Mucosa of gallbladder (tissue), 1 donor: ENCODE results near the gene ABHD5. TPM values are rescaled to one million over a fixed set of nuclear protein-coding genes. Genes with fewer than 3 reads are reported as not detected.

Experiments used
- DNase-seq: peaks from one replicate; pipeline ENCODE4 v3.0.0-alpha.2; 2020; ENCODE audit warnings: low spot score
- total RNA-seq: library from RNA; stranded (reverse); gene quantifications from one replicate; pipeline ENCODE4 v1.2.1, GENCODE V29; 2021
- donor health status: DM: no; HTN: no; CAD: no.

ABHD5 gene
- total RNA-seq, 1 donor from 2014 or later: 19.7 TPM

DNA sequence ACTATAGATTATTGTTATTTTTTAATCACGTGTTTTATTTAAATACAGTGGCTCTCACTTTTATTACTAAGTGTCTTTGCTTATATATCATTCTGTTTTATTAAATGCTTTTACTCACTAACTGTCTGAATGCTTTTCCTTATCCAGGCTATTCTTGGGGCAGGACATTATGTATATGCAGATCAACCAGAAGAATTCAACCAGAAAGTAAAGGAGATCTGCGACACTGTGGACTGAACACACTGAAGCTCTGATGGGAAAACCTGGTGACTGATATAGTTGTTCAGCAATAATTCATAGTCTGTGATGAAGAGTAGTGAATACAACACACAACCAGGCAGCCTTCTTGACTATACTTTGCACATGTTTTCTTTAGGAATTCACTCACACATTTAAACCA is 27.6 kb downstream of the ABHD5 start:
- no peak for DNase-seq

DNA sequence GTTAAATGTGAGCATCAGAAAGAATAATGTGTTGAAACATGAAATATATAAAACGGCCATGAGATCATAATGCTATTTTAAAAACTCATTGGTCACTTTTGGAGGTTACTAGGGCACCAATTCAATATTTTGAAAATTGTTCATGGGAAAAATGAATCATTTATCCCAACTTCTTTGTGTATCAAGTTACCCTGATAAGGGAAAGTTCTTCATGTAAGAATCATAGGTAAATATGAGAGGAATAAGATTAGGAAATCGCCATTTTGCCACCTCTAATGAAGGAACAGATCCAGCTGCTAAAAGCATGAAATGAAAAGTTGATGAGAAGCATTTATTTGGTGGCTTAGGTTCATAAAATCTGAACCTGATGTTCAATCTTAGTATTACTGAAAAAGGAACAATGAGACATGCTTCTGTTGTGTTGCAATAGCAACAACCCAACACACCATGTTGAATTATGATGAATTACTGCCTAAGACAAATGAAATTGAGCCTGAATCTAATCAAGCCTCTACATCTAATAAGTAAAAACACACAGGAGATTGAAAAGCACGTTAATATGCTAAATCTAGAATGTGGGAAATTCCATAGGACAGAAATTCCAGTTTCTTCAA is 32.5 kb downstream of the ABHD5 start:
- no peak for DNase-seq

DNA sequence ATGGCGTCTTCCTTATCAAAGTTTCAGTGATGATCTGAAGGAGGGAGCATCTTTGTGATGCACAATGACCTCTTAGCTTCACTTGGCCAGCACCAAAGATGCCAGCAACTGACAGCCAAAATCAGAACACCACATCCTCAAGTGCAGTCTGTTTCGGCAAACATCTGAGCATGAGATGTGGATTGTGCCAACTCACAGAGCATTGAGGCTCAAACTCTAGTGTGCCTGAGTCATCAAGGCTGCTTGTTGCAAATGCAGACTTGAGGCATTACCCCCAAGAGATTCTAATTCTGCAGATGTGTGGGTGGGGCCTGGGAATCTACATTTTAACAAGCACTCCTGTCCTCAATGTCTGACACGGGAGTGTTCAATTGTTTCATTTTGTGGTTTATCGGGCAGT is 35.8 kb downstream of the ABHD5 start:
- no peak for DNase-seq

DNA sequence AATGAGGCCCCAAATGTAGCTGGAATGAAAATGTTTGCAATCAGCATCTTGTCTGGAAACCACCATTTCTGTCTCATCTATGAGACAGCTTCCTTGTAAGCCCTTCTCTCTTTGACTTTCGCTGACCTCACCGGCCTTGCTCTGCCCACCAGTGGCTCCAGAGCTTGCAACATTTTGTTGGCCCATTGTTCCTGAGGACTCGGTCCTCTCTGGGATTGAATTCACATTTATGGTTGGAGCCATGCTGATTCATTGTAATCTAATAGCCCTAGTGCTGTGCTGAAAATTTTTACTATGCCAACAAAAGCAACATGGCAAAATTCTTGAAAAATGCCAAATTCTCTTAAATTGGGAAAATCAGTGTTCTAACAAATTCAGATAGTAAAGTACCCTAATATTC is 37.2 kb downstream of the ABHD5 start:
- DNase-seq: no peak

DNA sequence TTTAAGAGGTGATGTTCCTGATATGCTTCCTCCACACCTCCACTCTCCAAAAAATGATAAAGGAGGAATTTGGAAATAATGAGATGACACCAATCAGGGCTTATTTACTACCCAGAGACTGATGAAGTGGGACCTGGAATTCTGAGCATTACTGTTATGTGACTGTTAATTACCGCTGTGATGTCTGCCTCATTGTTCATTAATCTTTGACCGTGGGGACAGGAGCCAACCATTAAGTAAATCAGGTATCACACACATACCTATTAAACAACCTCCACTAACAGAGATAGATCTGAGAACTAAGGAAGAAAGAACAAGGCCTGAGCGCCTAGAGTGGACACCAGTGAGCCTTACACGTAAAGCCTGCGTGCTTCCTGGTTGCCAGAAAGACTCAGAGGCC is 37.7 kb downstream of the ABHD5 start:
- no peak for DNase-seq

DNA sequence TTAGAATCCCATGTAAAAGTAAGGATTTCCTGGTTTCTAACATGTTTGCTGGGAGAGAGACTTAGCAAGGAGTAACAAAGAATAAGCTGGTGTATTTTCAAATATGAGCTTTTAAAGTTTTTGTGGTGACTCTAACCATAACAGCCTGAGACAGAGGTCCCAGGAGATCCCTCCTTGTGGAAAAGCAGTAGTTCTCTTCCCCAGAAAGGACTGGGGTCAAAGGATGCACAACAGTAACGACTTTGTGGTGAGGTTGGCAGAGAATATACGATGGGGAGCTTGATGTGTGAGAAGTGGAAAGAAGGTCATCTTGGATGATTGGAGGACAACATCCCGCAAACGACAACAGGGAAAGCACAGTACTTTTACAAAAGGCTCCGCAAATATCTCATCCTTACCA is 38.2 kb downstream of the ABHD5 start:
- DNase-seq: no peak

DNA sequence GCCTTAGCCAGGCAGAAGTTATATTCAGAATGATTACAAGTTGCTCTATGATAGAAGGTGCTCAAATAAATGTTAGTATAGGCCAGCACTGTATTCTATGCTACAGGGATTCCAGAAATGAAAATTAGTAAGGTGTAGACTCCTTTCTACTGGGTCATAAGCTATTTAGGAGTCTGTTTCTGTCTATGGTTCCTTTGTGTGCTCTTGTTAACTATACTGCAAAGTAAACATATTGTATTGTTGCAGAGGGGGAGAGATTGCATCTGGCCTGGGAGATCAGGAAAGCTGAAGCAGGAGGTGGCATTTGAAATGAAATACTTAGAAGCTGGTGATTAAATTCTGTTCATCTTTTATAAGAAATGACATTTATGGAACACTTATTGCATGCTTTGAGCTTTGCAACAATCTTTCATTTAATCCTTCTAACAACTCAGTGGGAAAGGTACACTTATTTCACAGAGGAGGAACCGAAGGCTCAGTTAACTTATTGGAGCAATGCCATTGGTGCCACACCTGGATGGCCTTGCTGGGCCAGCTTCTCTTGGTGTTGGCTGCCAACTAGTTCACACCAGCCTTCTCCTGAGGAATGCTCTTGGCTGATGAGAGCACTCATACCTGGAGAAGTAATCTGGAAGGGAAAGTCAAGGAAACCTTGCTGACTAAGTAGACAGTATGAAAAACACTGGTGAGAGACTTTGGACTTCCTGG is 39.1 kb downstream of the ABHD5 start:
- peak; percentile 71 for DNase-seq

DNA sequence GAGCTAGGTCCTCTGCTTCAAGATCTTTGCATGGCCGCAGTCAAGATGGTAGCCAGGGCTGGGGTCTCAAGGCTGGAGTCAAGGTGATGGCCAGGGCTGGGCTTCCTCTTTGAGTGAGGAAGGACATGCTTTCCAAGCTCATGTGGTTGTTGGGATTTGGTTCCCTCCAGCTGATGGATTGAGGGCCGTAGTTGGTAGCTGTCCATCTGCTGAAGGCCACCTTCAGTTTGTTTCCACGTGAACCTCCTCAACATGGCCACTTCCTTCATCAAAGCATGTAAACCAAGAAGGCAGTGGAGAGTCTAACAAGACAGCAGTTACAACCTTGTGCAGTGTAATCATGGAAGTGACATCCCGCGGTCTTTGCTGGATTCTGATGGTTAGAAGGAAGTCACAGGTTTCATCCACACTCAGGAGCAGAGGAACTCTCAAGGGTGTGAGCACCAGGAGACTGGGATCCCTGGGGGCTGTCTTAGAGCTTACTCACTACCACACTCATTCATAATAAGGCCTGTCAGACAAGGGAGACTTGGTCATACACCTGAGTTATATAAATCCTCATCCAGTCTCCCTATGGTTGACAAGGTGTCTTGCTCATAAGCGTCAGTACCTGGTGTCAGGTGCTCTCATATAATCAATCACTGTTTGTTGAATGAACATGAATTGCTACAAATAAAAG is 42.1 kb downstream of the ABHD5 start:
- no peak for DNase-seq

DNA sequence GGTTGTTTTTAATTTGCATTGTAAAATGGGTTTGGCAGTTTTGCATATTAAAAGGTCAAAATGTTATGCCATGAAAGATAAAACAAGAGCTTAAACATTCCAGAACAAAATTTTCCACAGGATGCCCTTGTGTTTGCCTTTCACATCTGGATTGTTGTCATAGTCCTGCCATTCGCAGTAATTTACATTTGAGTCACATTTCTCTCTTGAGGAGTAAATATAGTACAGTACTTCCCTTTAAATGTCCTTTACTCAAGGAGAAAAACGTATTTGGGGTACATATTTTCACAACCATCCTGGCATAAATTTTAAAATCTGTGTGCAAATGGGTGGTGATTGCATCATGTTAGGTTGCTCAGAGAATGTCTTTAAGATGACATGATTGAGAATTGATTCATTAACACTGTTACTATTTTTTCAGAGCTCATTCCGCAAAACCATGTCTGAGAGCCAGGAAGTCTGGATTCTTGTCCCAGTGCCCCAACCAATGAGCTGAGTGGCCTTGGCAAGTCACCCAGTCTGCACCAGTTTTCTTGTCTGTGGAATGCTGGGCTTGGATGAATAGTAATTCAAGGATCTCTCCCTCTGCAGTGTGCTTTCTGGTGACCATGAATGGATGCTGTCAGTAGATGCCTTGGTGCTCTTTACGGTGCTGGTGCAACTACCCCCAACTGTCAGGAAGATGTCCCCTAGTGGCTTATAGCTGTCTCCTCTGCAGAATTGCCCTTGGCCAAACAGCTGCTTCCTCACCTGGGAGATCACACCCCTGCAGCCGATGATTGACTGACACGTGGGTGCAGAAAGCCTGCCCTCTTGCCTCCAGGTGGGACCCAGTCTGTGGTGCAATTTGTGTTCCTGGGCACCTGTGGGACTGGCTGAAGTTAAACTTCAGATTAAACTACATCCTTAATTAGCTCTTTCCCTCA is 43.0 kb downstream of the ABHD5 start:
- no peak for DNase-seq

DNA sequence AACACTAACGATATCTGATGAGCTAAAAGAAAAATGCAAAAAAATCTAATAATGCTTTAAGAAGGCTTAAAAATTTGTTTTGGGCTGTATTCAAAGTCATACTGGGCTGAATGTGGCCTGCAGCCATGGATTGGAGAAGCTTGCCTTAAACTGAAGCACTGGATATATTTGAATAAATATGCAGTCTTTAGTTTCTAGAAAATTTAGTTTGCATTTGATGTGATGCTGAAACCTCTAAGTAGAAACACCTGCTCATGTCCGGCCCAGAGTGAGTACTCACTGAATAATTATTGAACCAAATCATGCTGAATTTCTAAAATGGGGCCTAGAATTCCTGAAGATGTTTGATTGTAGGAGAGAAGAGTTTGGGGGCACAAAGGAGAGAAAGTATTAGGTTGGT is 43.9 kb downstream of the ABHD5 start:
- no peak for DNase-seq

DNA sequence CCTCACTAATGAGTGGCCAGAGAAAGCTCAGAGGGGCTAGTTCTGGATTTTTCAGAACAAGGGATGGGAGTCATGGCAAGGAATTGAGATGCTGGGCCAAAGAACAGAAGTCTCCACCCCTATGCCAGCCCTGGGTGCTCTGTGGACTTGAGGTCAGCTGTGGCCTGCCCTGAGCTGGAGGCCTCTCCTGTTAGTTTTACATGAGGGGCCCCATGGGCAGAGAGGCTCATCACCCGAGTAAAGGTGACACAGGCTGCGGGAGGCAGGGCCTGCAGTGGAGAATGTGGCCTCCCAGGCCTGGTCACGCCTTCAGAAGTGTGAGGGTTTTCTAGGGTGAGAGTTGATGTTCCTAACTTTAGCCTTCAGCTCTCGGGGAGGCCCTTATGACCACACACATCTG is 44.9 kb downstream of the ABHD5 start:
- no peak for DNase-seq

DNA sequence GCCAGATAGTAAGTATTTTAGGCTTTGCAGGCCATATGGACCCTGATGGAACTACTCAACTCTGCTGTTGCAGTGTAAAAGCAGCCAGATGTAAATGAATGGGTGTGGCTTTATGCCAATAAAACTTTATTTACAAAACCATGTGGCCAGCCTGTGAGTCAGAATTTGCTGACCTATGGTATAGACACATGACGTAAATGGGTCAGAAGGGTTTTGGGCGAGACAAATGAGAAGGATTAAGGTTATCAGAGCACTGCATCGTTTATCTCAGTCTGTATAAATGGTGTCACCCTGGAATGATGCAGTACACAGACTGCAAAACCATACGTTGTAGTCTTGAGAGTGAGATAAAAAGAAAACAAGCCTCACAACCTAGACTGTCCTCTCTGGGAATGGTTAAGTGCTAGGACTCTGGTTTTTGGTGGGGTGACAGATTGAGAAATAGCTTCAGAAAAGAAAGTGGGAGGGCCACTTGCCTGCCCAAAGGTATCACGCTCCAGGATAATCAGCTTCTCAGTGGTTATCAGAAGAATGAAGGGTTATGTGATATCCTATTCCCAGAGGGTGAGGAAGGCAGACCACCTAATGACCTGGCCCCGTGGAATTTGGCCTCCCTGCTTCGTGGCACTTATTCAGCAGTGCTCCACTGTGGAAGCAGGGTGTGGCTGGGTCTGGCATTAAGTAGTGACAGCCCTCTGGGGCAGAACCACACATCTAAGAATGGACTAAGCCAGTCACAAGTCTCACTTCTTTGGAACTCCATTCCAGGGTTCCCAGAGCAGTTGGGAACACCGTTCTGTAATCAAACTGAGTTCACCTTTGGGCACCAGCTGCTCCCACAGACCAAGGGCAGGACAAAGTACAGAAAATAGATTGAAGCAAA is 46.1 kb downstream of the ABHD5 start:
- no peak for DNase-seq

DNA sequence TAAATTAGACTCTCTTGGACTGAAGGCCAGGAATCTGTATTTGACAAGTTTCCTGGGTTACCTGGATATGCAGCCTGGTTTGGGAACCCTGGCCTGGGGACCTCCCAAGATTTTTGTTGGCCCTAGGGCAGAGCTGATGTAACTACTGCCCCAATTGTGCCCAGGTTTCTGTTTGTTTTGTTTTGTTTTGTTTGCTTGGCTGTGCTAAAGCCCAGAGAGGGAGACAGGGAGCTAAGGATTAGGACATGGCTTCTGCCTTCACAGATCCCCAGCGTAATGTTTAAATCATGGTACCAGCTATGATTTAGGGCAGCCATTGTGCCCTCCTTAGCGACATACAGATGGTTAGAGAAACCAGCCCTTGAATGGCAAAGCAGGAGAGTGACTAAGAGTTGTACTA is 47.6 kb downstream of the ABHD5 start:
- no peak for DNase-seq

DNA sequence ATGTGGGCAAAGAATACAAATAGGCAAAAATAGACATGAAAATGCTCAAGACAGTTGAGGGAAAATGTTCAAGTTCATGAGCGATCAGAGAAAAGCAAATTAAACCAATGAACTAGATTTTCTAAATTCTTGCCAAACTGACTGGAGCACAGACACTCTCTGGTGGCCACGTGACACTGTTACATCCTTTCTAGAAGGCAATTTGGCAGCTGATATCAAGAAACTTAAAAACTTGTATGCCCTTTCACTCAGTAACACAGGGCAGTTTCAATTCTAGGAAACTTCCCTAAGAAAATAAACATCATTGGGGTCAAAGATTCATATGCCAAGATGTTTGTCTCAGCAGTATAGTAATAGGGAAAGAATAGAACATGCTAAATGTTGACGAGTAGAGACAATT is 52.2 kb downstream of the ABHD5 start:
- no peak for DNase-seq

DNA sequence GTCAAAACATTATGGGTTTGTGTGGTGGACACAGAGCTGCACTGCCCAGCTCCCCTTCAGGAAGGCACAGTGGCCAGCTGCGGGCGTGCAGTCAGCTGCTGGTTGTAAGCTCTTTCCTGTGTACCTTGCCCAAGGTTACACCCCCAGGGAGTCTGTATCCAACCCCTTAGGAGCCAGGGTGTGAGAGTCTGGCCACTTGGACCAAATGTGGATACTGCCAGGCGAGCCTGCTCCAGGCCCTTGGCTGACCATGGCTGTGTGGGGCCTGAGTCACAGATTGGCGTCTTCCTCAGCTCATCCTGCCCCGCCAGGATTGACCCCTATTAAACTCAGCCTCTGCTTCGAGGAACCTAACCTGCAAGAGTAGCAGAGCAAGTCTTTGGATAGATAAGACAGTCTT is 56.9 kb downstream of the ABHD5 start:
- no peak for DNase-seq

DNA sequence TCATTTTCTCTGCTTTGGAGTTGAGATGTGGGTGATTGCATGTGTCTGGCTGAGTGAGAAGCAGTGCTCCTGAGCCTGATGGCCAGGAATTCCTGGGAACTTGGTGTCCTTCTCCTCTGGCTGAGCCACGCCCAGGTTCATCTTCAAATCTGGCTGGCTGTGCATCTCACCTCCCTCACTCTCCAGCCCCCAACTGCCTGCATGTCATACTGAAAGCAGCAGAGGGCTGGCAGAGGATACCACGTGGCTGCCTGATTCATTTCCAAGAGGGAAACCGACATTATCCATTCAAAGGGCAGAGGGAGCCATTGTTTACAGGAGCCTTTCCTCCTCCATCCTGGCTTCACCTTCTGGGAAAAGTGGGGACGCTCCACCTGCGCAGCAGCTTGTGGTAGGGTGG is 57.4 kb downstream of the ABHD5 start:
- DNase-seq: no peak

DNA sequence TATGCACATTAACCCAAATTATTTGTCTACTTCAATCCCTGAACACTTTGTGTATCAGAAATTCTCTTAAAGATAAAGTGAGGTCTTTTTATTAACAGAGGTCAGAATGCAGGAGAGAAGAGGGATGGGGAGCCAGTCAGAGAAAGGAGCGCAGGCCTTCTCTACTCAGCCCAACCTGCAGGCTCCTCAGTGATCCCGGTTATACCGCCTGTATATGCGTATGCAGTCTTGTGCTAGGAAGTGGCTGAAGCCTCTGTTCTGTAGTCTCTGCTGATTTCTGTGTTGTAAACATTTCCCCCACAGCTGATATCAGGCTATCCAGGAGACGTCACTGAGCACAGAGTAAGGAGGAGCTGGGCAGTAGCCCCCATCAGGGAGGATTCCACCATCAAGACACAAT is 57.9 kb downstream of the ABHD5 start:
- no peak for DNase-seq

DNA sequence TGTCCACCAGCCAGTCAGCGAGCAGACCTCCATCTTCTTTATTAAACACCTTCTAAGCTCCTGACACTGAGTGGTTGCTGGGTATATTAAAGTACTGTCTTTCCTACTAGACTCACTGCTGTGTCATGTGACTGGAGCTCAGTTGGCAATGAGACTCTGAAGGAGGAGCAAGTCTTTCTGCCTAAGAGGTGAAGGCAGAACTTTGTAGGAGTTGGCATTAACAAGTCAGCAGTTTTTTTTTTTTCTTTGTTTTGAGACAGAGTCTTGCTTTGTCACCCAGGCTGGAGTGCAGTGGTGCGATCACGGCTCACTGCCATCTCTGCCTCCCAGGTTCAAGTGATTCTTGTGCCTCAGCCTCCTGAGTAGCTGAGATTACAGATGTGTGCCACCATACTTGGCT is 62.2 kb downstream of the ABHD5 start:
- no peak for DNase-seq

DNA sequence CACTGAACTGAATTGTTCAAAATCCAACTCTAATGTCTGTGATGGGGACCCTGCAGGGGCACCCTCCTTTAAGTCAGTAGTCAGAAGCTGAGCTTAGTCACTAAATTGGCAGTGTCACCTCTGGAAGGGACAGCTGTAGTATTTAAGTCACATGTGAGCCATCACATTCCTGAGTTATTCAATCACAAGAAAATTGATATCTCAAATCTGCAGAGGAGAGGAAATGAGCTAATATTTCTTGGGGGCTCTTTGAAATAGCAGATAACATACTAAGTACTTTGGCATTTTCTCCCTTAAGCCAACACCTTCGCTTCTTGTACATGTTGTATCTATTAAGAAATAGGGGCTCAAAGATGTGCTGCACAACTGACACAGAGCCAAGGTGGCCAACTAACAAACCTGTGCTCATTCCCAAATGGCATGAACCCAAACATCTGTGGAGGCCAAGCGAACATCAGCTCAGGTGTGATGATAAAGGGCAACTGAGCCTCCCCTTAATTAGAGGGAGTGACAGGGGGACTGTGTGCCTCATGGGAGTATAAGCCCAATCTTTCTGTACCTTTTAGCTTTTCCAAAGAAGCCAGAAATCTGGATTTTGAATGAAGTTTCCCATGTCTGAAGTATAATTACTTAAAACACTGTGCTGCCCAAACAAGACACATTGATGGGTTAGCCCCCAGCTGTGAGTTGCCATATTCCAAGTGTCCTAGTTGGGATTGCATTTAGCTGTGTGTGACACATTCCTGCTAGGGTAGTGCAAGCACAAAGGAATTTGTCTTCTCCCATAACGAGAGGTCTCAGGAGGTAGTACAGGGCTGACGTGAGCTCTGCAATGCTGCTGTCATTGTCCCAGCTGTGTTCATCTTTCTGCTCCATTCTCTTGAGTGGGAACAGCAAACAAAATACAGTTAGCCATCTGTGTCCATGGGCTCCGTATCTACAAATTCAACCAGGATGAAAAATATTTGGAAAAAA is 63.3 kb downstream of the ABHD5 start:
- no peak for DNase-seq
